HepG2 (cell line): ENCODE measurements around the gene NELFCD. TPM values are rescaled to one million over a fixed set of nuclear protein-coding genes. Genes with fewer than 3 reads are reported as not detected.
A peak's percentile ranks its signal among the peaks of the same experiment; 100 is the strongest.

ENCODE experiments used
- ATAC-seq: fragments of 200-7000 bp; cut with Tn5 transposase; 3 replicates; pipeline ENCODE4 v1.9.1; 2020; ENCODE audit warnings: mild to moderate bottlenecking, moderate library complexity
- BruUV-seq: library from RNA; stranded (reverse); fragments of 400-500 nt; replicated peaks from 2 replicates; lab custom pipeline; 2021; lab: Mats Ljungman, UMichigan
- CTCF ChIA-PET: fragments of 300-600 bp; formaldehyde crosslinking; extraction: SDS; loops from one replicate; lab custom pipeline; 2021; ENCODE audit warnings: low total read pairs, inconsistent platforms, low intra/inter-chr PET ratio; lab: Yijun Ruan, JAX
- POLR2A ChIA-PET: fragments of 350-600 bp; sonication (Branson Sonifier 250); formaldehyde crosslinking; loops from one replicate; lab custom pipeline; 2020; ENCODE audit warnings: antibody characterized with exemption, inconsistent platforms; lab: Yijun Ruan, JAX
- DNase-seq: peaks from one replicate; pipeline ENCODE4 v3.0.0-alpha.2; 2015; ENCODE audit warnings: low spot score
- FAIRE-seq: peaks from 3 replicates; lab custom pipeline; 2011; peaks lifted over from hg19 to GRCh38; lab: Jason Lieb, UNC
- H2AFZ ChIP-seq: one replicate; pipeline ENCODE4 v1.6.1; 2011; ENCODE audit warnings: low read length, inconsistent platforms
- H3K27ac ChIP-seq: fragments of 300-600 bp; 3 replicates; pipeline ENCODE4 v1.8.0; 2011; ENCODE audit warnings: mixed run types, mild to moderate bottlenecking, mixed read lengths, low read length, inconsistent platforms; ENCODE audit not compliant: insufficient read depth; ENCODE audit errors: extremely low read length
- H3K27me3 ChIP-seq, 2 experiments: fragments of 200-600 bp in 1 of 2; 2 replicates in 1 of 2; 3 replicates in 1 of 2; pipeline versions ENCODE4 v1.6.0 to v1.8.0; 2011; ENCODE audit warnings: low read length in 2 of 2, mild to moderate bottlenecking in 2 of 2, moderate library complexity in 2 of 2, inconsistent platforms in 1 of 2; ENCODE audit not compliant: insufficient read depth in 2 of 2, control insufficient read depth in 1 of 2
- H3K36me3 ChIP-seq, 2 experiments: fragments of 200-600 bp in 1 of 2; replicated peaks in 1 of 2; 2 replicates in 1 of 2; 3 replicates in 1 of 2; pipeline versions ENCODE4 v1.5.1 to v1.8.0; 2011; ENCODE audit warnings: low read length in 2 of 2, inconsistent platforms in 1 of 2; ENCODE audit not compliant: insufficient read depth in 2 of 2, control insufficient read depth in 1 of 2
- H3K4me1 ChIP-seq: 2 replicates; pipeline ENCODE4 v1.5.1; 2012; ENCODE audit warnings: low read length, inconsistent platforms; ENCODE audit not compliant: insufficient read depth
- H3K4me2 ChIP-seq: 2 replicates; pipeline ENCODE4 v1.6.0; 2011; ENCODE audit warnings: low read depth, low read length, inconsistent platforms
- H3K4me3 ChIP-seq, 3 experiments: fragments of 200-600 bp in 1 of 3; sonication (generic), shearing (Covaris generic) in 1 of 3; replicated peaks in 1 of 3; 2 replicates each; pipeline ENCODE4 v1.5.1; 2011 to 2016; ENCODE audit warnings: low read length in 3 of 3, inconsistent platforms in 2 of 3, low read depth in 2 of 3, mild to moderate bottlenecking in 2 of 3, control low read depth in 1 of 3, mixed read lengths in 1 of 3; ENCODE audit not compliant: insufficient read depth in 1 of 3
- H3K79me2 ChIP-seq: one replicate; pipeline ENCODE4 v1.6.1; 2011; ENCODE audit warnings: low read length, inconsistent platforms; ENCODE audit not compliant: insufficient read depth
- H3K9ac ChIP-seq: 2 replicates; pipeline ENCODE4 v1.6.0; 2011; ENCODE audit warnings: mild to moderate bottlenecking, low read depth, low read length, inconsistent platforms; ENCODE audit not compliant: insufficient read depth
- H3K9me3 ChIP-seq: 2 replicates; pipeline ENCODE4 v1.5.1; 2012; ENCODE audit warnings: mild to moderate bottlenecking, low read length
- H4K20me1 ChIP-seq: 2 replicates; pipeline ENCODE4 v1.6.0; 2011; ENCODE audit warnings: inconsistent platforms, mild to moderate bottlenecking, low read length, moderate library complexity; ENCODE audit not compliant: insufficient read depth
- ATF7 ChIP-seq, 2 experiments: fragments of 450-650 bp in 1 of 2; sonication (generic) in 1 of 2; formaldehyde crosslinking in 1 of 2; IDR thresholded peaks; 2 replicates each; pipeline versions ENCODE4 v1.4.0 to v1.6.1; 2016 to 2020; ENCODE audit warnings: antibody characterized with exemption in 1 of 2, mild to moderate bottlenecking in 1 of 2, missing genetic modification reagents in 1 of 2
- NFKB2 ChIP-seq: sonication (generic); formaldehyde crosslinking; IDR thresholded peaks from 2 replicates; pipeline ENCODE4 v1.4.0; 2020; ENCODE audit warnings: missing genetic modification reagents, borderline replicate concordance
- RBFOX2 ChIP-seq: fragments of 200-400 bp; formaldehyde crosslinking; IDR thresholded peaks from 2 replicates; pipeline ENCODE4 v1.6.1; 2017; ENCODE audit warnings: low read depth, mild to moderate bottlenecking, low read length
- WIZ ChIP-seq: sonication (generic); formaldehyde crosslinking; IDR thresholded peaks from 2 replicates; pipeline ENCODE4 v1.5.1; 2020; ENCODE audit warnings: mild to moderate bottlenecking, missing genetic modification reagents
- WGBS: methylation state at CpG from one replicate; pipeline ENCODE4 v1.1.6; 2017; ENCODE audit warnings: low lambda C conversion rate; 5-methylcytosine and 5-hydroxymethylcytosine counted together
- in situ Hi-C: cut with HindIII; loops from 2 replicates; pipeline ENCODE4 v1.10.0; 2017; ENCODE audit warnings: low pct_unique_long_range_greater_than_20kb; ENCODE audit not compliant: extremely low pct_ligation_motif_present
- intact Hi-C: fragments of 100-400 bp; cut with micrococcal nuclease; formaldehyde crosslinking; loops from one replicate; pipeline ENCODE4 v1.10.0; 2022; ENCODE audit not compliant: unreplicated experiment
- polyA plus RNA-seq, 8 experiments: library from polyadenylated mRNA; depleted of rRNA in 3 of 8; stranded (reverse) in 7 of 8; unstranded in 1 of 8; fragments of >200 nt; fragmentation: Illumina TruSeq in 4 of 8; extraction: Trizol in 4 of 8; gene quantifications; 2 replicates each; pipeline versions ENCODE4 v1.2.1 to v1.2.3, GENCODE V29; 2011 to 2016; ENCODE audit warnings: low read depth in 4 of 8, missing spikeins in 1 of 8, mixed read lengths in 1 of 8; ENCODE audit not compliant: insufficient read depth in 1 of 8
- total RNA-seq, 5 experiments: library from RNA; depleted of rRNA; stranded (reverse); fragments of >200 nt; fragmentation: Illumina TruSeq; extraction: Trizol; gene quantifications; 2 replicates each; pipeline ENCODE4 v1.2.3, GENCODE V29; 2016; ENCODE audit warnings: low read depth in 1 of 5
- TF ChIP-seq, protein P1 (sequence below): sonication (generic); formaldehyde crosslinking; IDR thresholded peaks from 2 replicates; pipeline ENCODE4 v1.4.0; 2020; ENCODE audit warnings: mild to moderate bottlenecking, missing genetic modification reagents

Gene NELFCD
- total and polyA plus RNA-seq, 2 of the 13 experiments (the other 11 are each of a cell fraction or from before 2014, with no cell fraction given): 159 to 203 TPM

DNA sequence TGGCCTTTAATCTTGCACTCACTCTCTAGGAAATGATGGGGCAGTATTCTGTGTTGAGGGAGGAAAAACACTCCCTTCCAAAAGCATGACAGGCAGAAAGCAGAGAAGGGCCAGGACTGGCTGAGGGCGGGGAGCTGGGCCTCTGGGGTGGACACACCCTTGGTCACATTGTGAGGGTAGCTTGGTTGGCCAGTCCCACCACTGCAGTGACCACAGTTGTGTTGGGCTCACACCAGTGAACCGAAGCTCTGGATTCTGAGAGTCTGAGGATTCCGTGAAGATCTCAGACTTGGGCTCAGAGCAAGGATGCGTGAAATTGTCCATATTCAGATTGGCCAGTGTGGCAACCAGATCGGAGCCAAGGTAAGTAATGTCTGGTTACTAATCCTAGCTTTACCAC, 38.2 kb downstream of the NELFCD start, which contains the start of gene TUBB1:
TSS of gene TUBB1 (plus strand) at position 213 of the 400 bp plus-strand sequence. CDS start at position 307, 94 bp downstream.
- WGBS: 96% methylated on average over 5 of the region's 5 CpGs
- POLR2A ChIA-PET: interaction anchor here (7.7 kb wide), 1 partner anchor 13 kb away, joined by 61 read pairs; the partner anchor contains the start of gene ATP5F1E
- no TSS peak for BruUV-seq
- Histone ChIP-seq H3K9ac (no peak within 1 kb of the TSS), H3K4me3 (no peak within 1 kb of the TSS), H3K4me1 (peaks cover 52% of the 10 kb centered on the region), H3K79me2 (peaks cover 3% of the 10 kb centered on the region), H3K4me2 (no peak within 1 kb of the TSS)
- TF ChIP-seq NFKB2 (CRISPR knock-in tag): peak; percentile 12; the same call in 1 of the 2 replicates
- no peak for TF ChIP-seq ATF7 (IDR thresholded peaks at IDR 0.05)
- TF ChIP-seq ATF7 (CRISPR knock-in tag; IDR thresholded peaks at IDR 0.05): no peak
- peak; percentile 40; the same call in 1 of the 2 replicates for TF ChIP-seq RBFOX2
- TF ChIP-seq, protein P1, sequence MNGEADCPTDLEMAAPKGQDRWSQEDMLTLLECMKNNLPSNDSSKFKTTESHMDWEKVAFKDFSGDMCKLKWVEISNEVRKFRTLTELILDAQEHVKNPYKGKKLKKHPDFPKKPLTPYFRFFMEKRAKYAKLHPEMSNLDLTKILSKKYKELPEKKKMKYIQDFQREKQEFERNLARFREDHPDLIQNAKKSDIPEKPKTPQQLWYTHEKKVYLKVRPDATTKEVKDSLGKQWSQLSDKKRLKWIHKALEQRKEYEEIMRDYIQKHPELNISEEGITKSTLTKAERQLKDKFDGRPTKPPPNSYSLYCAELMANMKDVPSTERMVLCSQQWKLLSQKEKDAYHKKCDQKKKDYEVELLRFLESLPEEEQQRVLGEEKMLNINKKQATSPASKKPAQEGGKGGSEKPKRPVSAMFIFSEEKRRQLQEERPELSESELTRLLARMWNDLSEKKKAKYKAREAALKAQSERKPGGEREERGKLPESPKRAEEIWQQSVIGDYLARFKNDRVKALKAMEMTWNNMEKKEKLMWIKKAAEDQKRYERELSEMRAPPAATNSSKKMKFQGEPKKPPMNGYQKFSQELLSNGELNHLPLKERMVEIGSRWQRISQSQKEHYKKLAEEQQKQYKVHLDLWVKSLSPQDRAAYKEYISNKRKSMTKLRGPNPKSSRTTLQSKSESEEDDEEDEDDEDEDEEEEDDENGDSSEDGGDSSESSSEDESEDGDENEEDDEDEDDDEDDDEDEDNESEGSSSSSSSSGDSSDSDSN (CRISPR knock-in tag): no peak
- no peak for TF ChIP-seq WIZ
- TF ChIP-seq, all 625 proteins: peak for 2
- no peaks in the 10 kb centered on the region for H3K9me3 ChIP-seq
- in situ Hi-C loops (no loop called here), intact Hi-C loops (loop anchor here (5.0 kb wide), 1 partner anchor 37 kb away; the partner anchor contains the start of gene NELFCD)
- peaks cover 4 to 20% of the 10 kb centered on the region in 2 experiments; a peak in 4 of 5 replicates for H3K36me3 ChIP-seq
- no peak within 1 kb of the TSS for H2AFZ ChIP-seq
- CTCF ChIA-PET: no interaction called here
- no peak within 1 kb of the TSS for H3K27ac ChIP-seq
- DNase-seq (no peak), ATAC-seq (no peak), FAIRE-seq (no peak)
- H4K20me1 ChIP-seq: no peaks in the 10 kb centered on the region
- H3K27me3 ChIP-seq: no peaks in the 10 kb centered on the region
